DMS79 treated with DMSO at 0.1 percent for 48 hours (cell line): Measurements from ENCODE around the gene SARDH.

Experiments used
- DNase-seq: peaks from one replicate; lab custom pipeline; 2025; lab: John Stamatoyannopoulos, UW

Gene SARDH

DNA sequence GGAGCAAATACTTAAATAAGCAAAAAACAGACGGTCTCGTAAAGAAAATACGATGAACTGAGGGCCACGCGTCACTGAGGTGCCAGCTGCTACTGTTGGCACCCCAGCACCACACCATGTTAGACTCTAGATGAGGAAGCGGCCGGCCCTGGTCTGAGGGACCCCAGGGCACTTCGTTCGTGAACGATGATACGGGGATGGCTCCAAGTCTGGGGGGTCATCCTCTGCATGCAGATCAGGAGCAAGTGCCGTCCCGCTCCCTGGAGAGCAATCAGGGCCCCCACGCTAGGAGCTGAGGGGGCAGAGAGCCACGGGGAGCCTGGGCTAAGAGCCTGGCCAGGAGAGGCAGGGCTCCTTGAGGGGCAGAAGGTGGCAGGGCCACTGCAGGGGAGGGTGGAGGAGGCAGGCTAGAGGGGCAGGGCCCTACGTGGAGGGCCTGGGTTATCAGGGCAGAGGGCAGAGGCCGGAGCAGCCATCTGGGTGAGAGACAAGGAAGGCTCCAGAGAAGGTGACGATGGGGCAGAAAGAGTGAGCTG, 24.1 kb downstream of the SARDH start:
- DNase-seq = no peak

DNA sequence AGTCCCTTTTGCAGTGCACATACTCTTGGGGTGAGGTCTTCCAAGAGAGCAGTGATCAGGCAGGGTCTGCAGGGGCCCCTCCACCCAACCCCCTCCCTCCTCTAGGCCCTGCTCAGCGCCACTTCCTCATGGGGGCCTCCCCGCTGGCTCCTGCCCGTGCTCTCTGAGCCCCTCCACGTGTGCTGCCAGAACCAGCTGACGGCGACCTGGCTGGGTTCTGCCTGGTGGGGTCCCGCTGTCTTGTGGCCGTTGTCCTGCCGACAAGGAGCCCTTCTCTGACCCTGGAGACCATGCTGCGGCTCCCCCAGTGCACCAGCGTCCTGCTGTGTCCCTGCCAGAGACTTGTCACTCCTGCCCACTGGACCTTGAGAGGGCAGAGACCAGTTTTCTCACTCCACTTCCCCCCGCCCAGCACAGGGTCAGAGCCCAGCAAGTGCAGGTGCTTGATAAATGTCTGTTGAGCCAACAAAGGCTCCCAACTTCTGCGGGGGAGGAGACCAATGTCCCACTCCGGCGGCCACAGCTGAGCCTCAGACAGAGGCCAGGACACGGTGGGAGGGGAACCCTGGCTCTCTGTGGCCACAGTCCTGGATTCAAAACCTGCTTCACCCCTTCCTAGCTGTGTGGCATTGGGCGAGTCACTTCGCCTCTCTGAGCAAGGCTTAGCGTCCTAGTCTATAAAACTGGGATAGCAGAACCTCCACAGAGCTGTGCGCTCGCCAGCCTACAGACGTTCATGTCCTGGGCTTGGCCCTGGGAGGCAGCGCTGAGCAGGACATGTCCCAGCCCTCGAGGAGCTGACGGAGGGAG, 24.8 kb downstream of the SARDH start:
- no peak for DNase-seq

DNA sequence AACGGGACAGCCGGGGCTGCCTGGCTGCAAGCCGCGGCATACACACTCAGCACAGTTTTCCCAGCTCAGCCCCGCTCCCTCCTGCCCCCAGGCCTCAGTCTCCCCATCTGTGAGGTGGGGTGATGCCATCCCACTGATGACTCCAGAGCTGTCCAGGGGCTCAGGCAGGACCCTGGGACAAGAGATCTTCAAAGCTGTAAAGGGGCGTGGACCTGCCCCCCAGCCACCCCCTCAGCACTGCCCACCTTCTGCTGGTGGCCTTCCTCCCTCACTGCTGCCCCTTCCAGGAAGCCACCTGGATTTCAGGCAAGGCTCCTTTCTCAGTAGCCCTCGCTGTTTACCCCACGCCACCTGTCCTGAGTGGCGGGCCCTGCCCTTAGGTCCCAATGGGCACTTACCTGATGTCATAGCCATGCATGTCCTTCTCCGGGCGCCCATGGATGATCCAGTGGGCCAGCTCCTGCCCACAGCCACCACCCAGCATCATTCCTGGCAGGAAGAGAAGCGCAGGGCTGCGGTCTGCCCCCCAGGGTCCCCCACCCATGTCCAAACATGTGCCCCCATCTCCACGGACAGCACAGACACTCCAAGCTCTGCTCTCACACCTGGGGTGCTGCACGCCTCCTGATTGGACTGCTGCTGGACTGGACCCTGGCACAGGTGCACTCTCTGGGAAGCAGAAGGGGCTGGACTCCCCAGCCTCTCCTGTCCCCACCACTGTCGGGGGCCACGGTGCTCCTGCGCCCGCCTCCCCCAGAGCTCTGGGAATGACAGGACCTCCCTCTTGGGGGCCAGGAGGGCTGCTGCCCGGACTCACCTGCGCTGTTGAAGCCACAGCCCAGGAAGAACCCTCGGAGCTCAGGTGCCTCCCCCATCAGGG, 25.7 kb downstream of the SARDH start:
- DNase-seq = no peak

DNA sequence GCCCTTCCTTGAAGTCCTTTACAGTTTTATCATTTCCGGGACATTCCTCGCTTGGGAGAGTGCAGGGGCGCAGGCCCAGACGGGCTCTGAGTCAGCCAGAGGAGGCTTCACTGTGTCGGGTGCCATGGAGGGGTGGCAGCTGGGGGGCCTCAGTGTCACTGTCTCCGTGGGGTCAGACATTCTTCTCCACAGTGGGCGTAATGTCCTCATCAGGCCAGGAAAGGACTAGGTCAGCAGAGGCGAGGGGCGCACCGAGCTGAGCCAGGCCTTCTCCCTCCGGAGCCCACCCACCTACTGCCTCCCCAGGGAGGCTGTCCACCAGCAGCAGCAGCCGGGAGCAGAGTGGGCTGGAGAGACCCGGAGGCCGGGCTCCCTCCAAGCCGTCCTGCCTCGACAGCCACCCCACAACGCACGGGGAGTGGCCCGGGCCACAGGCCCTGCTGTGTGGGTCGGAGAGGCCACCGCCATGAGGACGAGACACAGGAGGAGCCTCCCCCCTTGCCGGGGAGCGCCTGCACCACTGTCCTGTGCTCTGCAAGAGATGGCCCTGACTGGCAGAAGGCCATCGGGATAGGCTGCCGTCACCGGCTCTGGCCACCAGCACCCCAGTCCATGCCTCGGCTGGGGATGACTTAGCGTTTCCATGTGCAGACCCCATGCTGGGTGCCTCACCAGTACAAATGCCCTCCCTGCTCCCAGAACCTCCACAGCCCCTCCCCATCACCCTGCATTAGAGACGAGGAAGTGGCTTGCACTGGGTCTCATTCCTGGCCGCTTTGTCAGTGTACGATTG, 26.5 kb downstream of the SARDH start:
- no peak for DNase-seq

DNA sequence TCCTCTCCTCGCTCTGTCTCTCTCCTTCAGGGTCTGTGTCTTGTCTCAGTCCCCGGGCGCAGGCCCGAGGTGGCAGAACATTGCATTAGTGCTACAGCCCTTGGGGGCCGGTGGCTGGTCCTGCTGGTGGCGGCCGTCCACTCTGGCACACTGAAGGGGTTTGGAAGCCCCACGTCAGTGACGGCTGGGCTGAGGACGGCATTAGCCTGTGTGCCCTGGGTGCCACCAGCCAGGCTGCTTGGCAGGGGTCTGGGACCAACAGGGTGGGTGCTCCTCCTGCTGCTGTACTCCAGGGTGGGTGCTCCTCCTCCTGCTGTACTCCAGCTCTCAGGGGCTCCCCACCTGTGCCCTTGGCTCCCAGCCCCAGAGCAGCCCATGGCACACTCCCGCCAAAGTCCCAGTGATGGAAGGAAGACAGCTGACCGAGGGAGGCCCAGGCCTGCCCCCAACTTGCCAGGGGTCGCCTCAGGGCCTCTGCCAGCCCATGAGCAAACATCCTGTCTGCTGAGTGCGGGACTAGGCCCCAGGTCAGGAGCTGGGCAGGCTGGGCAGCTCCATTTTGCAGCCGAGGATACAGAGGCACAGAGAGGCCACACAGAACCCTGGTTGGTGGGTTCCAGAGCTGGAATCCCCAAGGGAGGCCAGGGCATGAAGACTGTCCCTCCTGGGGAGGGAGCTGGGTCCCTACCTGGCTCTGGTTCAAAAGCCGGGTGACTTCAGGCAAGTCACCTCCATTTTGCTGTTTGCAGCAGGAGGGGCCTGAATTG, 27.3 kb downstream of the SARDH start:
- DNase-seq = no peak

DNA sequence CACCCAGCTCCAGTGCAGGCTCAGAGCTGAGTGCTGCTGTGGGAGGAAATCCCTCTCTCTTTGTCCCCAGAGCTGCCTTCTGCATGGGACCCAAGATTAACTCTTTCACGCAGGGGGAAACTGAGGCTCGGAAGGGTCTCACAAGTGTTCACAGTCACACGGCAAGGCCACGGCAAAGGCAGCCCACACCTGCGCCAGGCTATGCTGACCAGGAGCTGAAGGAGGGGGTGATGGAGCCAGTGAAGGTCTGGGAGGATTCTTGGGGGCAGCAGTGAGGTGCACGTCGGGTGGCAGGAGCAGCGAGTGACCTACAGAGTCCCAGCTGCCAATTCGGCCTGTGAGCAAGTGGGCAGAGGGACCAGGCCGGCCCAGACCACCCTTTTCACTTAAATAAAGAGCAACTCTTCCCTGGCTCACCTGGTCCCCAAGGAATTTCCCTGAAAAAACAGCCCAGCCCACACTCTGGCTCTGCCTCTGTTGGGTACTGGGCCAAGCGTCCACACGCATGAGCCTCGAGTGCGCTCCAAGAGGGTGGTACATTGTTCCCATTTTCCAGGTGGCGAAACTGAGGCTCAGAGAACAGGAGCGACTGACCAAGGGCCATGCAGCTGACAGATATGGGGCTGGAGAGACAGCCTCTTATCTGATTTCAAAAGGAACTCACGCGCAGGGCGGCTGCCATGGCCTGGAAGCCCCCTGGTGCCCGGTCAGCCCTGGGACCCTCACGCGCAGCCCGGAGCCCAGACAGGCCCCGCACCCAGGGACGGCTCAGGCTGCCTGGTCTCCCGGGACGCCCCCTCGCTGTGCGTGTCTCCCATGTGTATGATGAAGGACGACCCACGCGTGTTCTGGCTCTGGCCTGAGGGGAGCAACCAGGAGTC, 28.2 kb downstream of the SARDH start:
- no peak for DNase-seq

DNA sequence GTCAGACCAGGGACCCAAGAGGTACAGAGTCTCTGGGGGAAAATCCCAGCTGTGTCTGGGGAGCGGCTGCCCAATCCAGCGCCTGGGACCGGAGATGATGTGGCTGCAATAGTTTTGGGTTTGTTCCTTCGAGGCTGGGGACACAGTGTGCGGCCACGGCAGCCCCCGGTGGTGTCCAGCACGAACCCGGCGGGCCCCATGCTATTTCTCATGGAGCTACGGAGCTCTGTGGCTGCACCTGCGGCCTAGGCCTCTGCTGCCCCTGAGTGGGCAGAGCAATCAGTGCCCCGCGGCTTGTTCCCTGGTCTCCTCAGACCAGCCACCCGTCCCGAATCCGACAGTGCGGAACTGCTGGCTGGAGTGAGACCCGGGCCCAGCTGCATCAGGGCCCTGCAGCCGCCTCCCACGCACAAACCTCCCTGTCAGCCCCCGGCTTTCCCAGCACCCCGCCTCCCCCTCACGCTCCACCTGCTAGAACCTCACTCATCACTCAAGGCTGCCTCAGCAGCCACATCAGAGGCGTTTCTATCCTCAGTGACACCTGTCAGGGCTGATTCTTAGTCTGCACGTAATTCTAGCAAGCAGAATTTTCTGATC, 29.0 kb downstream of the SARDH start:
- peak; percentile 87 for DNase-seq

DNA sequence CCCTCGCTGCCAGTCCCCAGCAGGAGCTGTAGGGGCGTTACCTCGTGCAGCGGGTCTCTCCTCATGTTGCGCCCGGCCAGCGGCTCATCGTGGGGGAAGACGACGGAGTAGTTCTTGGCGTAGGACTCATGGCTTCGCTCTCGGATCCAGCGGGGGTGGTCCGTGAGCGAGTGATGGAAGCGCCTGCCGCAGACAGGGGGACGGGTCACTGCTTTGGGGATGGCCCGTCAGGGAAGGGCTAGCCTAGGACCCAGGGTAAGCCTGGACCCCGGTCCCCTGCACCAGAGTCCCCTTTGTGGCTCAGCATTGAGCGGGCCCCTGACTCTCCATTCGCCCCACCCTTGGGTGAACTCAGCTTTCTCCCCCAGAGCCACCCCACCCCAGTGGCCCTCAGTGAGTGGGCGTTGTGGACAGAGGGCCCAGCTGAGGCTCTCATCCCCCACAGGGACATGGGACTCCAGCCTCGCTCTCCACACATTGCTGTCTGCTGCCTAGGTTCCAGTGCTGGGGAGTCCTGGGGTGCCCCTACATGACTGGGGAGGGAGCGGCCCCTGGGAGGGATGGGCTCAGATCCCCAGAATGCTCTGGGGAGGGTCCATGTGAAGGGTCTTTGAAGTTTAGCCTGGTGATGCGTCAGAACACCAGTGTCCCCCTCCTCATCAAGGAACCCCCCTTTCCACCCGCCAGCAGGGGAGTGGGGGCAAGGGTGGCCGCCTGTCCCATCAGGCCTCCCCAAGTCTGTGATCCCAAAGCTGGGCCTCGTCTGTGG, 29.7 kb downstream of the SARDH start:
- DNase-seq = no peak

DNA sequence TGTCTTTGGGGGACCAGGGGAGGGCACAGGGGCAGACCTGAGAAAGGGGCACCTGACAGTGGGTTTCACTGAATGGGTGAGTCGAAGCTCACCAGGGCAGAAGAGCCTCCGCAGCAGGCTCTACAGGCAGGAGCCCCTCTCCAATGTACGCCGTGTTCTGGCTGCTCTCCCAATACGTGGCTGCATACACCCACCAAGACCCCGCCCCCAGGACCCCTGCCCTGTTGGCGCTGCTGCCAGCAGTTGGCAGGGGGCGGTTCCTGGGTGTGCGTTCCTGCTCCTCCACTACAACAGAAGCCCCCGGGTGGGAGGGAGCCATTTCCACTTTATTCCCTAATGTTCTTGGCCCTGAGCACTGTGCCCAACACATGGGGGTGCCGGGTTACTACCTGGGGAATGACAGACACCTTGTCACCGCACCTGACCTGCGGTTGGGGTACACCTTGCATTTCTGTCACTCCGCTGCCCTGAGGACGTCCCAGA, 30.3 kb downstream of the SARDH start:
- DNase-seq = no peak

DNA sequence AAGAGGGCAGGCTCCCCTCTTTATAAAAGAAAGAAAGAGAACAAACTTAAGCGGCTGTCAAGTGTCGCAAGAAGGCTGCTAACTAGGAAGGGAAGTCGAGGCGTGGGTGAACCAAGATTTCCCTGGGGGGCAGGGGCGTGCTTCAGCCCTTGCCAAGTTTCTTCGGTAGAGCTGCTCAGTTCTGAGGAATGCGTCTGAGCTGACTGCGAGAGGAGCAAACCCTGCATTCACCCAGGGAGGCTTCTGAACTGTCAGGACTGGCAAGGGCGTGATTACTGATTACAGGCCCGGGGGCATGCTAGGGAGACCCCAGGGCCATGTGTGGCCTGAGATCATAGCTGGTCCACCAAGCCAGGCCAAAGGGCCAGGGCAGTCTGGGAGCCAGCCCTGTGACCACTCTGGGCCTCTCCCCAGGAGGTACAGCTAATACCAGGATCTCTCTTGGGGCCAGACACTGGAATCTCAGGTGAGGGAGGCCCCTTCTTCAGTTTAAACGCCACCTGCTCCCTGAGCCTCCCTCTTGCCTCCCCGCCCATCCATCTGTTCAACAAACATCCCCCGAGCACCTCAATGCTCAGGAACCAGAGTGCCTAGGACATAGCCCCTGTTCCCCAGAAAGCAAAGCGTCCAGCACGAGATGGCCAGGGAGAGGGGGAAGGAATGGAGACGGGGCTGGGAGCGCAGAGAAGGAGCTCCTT, 30.9 kb downstream of the SARDH start:
- DNase-seq = no peak

DNA sequence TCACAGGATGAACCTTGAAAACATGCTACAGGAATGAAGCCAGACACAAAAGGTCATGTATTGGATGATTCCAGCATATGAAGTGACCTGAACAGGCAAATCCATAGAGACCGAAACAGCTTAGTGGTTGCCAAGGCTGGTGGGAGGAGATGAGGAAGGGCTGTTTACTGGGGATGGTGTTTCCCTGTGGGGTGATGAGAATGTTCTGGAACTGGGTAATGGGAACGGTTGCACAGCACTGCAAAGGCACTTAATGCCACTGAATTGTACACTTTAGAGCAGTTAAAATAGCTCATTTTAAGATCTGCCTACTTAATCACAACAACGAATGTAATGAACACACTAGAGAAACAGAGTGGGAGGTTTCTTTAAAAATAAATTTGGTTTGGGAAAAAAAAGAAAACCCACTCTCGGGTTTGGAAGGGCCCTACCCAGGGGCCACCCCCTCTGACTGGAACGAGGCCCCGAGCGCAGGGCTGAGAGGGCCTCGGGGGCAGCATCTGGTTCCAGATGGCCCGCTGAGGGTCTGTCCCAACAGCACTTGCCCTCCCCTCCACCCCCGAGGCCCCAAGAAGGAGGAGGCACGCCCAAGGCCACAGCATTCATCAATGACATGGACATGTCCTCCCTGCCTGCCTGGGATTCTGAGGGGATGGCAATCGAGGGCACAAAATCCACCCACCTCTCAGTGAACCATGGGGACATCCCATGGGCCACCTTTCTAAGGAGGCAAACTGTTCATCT, 31.7 kb downstream of the SARDH start:
- DNase-seq = no peak

DNA sequence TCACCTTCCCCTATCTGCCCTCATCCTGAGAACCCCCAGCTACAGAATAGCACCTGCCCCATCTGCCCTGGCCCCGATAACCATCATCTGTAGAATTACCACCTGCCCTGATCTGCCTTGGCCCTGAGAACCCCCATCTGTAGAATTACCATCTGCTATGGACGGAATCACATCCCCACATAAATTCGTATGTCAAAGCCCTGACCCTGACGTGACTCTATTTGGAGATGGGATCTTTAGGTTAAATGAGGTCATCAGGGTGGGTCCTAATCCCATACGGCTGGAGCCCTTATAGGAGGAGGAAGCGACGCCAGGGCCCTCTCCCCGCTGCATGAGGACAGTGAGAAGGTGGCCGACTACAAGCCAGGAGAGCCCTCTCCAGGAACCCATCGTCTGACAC, 32.6 kb downstream of the SARDH start:
- DNase-seq = no peak

DNA sequence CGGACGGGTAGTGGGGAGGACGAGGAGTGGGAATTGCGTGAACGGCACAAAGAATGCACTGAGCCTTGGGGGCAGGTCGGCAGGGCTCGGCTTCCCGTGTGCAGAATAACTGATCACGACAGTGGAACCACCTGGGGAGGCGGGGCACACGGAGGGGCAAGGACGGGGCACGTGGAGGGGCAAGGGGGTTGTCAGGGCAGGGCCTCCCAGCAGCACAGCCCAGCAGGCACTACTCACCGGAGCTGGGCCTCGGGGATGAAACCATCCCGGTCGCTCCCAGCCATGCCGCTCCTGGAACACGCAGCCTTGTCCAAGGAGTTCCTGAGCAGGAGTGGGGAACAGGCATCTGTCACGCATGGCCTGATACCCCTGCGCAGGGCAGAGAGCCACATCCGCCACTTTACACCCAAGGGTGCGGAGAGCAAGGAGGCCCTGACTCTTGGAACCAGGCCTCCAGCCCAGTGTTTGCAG, 33.4 kb downstream of the SARDH start:
- DNase-seq = no peak

DNA sequence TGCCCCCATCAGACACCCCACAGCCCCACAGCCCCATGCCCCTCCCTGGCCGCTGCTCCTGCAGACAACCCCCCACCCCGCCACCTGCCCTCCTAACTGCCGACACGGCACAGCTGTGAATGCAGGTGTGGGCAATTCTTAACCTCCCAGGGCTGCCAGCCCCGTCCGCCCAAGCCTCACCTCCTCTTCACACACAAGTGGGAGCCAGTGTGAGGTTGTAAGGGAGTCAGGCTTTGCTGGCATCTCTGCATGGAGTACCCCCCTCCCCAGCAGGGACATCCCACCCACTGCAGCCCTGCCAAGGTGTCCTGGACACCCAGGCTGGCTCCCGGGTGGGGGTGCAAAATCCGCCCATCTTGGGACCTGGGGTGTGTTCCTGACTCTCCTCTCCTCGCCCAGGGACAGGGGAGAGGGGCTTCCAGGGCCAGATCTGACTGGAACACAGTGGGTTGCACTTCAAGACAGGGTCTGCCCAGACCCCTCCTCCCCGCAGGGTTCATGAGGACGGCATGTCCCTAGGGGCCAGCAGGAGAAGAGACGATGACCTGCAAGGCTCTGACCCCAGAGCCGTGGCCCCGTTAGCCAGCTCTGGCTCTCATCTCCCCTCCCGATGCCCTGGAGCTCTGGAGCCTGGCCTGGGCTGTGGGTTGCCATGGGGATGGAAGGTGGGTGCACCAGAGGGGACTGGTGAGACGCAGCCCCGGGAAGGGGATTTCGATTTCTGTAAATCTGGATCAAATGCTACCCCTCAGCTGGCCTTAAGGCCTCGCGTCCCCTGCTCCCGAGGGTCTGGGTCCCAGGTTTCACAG, 34.4 kb downstream of the SARDH start:
- DNase-seq = peak; percentile 65

DNA sequence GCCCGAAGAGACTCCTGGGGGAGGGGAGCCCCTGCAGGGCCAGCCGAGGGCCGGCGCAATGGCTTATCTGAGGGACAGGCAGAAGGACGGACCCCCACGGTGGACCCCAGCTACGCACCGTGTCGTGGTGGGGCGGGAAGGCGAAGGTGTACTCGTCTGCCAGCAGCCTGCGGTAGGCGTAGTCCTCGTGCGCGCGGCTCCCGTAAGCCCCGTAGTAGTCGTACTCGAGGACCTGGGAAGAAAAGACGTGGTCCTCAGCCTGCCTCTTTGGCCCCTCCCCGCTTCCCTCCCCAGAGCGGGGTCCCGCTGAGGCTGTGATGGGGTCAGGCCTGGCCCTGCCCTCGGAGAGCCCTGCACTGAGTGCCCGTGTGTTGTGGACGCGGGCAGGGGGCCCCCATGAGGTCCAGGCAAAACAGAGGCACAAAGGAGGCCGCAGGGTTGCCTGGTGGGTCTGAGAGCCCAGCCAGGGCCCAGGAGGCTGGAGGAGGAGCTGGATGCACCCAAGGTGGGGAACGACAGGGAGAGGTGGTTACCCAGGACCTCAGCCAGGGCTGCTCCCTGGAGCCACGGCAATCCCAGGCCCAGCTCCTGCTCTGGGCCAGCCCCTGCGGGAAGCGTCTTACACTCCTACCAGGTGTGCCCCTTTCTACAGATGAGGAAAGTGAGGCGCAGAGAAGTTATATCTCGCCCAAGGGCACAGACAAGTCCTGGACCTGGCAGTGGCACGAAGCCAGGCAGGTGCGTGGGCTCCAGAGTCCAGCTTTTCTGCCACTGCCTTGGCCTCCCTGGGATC, 35.2 kb downstream of the SARDH start:
- DNase-seq = no peak
